Fibroblast of skin of abdomen (primary cell): ENCODE results near the gene SCAF4.
A peak's percentile ranks its signal among the peaks of the same experiment; 100 is the strongest.
"Not testable (repeated sequence)": the region's sequence is repeated elsewhere in the genome, so short reads cannot be mapped to it uniquely, and the experiment has no call there.

ENCODE experiments used
- DNase-seq: peaks from one replicate; pipeline ENCODE4 v3.0.0-alpha.2; 2013

The SCAF4 gene

DNA sequence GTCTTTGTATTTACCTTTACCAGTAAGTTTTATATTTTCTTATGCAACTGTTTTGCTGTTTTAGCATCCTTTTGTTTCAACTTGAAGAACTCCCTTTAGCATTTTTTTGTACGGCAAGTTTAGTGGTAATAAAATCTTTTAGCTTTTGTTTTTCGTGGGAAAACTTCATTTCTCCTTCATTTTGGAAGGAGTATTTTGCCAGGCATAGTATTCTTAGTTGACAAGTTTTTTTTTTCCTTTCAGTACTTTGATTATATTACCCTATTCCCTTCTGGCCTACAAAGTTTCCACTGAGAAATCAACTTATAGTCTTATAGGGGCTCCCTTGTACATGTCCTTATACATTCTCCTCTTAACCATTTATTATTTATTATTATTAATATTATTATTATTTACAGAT, 95.0 kb downstream of the SCAF4 start:
- no peak for DNase-seq

DNA sequence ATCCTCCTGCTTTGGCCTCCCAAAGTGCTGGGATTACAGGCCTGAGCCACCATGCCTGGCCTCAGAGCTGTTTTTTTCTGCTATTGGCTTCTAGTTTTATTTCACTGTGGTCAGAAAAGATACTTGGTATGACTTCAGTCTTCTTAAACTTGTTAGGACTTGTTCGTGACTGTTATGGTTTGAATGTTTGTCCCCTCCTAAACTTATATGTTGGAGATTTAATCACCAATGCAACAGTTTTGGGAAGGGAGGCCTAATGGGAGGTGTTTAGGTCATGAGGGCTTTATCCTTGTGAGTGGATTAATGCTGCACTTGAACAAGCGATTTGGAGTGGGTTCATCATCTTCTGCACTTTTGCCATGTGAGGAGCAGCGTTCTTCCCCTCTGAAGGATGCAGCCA, 96.9 kb downstream of the SCAF4 start:
- DNase-seq = no peak

DNA sequence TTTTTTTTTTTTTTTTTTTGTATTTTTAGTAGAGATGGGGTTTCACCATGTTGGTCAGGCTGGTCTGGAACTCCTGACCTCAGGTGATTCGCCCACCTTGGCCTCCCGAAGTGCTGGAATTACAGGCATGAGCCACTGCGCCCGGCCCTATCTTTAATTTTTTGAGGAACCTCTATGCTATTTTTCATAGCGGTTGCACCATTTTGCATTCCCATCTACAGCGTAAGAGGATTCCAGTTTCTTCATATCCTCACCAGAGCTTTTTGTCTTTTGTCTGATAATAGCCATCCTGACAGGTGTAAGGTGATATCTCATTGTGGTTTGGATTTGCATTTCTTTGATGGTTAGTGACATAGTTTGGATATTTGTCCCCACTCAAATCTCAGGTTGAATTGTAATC, 100.0 kb downstream of the SCAF4 start:
- DNase-seq = not testable (repeated sequence)

DNA sequence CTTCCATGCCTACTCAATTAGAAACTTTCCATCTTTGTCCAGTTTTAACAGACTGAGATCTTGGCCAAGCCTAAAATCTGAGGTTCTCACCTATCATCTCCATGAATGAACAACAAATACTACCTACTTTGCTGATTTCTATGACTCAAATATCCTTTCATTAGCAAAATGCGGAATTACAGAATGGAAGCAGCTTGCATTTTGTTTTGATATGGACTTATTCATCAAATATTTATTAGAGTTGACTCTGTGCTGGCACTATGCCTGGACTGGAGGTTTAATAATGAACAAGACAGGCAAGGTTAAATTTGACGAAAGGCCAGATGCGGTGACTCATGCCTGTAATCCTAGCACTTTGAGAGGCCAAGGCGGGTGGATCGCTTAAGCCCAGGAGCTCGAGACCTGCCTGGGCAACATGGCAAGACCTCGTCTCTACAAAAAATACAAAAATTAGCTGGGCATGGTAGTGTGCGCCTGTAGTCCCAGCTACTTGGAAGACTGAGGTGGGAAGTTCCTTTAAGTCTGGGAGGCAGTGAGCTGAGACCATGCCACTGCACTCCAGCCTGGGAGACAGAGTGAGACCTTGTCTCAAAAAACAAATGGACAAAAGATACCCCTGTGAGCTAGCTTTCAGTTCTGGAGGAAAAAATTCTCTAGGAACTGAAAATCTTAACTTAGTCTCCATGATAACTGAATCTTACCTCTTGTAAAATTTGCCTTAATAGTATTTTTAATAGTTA, 101.8 kb downstream of the SCAF4 start:
- DNase-seq = peak; percentile 91

DNA sequence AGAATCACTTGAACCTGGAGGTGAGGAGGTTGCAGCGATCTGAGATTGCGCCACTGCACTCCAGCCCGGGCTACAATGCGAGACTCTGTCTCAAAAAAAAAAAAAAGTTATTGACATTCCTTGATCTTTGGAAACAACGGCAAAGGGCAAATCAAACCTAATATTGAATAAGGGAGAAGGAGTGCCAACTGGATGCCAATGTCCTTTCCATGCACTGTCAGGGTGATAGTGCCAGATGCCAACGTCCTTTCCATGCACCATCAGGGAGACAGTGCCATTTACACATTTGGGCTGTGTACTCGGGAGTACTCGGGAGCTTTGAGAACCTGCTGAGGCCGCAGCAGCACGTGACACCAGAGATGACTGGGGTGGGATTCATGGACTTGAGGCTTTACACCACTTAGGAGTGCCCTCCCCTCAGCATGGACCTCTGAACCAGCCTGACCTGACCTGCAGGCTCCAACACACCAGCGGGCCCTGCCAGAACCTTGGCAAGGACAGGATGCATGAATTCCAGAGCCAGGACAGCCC, 106.9 kb downstream of the SCAF4 start:
- no peak for DNase-seq

DNA sequence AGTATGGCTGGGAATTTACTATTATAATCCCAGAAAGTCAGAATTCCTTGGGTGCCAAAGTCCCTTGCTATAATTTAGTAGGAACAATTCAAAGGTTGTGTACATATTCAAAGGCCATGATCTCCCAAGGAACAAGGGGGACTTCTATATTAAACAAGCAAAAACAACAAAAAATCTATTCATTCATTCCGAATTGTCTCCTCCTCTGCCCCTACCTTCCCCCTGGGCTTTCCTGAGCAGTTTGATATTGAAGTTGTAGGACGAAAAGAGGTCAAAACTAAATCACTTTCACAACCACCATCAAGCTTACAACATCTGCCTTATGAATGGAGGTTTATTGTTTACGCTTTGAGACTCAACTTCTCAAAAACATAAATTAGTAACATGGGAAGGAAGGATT, 107.7 kb downstream of the SCAF4 start:
- no peak for DNase-seq

DNA sequence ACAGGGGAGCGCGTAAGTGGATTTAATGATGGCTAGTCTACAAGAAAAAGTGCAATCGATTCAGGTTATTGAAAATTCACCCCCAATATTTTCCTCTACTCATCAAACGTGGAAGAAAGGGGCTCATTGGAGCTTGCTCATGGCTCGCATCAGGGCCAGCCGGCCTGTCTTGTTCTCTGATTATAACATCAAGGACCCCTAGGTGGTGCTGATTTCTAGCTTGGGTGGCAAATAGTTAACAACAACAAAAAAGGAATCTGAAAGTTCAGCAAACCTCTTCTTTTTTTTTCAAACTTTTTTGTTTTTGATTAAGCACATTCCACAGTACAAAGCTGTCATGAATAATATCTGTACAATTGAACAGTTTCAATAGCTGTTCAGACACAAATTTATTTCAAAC, 108.3 kb downstream of the SCAF4 start:
- DNase-seq = peak; percentile 3

DNA sequence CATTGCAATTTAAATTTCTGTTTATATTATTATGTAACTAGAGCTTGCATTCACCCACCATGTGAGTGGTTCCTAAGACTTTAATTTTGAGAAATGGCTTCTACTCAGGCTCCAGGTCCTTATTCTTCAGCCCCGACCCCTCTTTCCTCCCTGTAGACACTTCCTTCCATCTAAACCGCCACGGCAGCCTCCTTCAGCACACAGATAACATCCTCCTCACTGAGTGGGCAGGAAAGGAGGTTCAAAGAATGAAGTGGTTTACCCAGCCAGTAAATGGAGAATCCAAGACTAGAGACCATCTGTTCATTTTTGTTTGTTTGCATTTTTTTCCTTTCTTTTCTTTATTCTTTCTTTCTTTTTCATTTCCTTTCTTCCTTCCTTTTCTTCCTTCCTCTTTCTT, 109.5 kb downstream of the SCAF4 start:
- DNase-seq = no peak
